ENCODE results near the gene TRIP12.
"Not testable (repeated sequence)": the region's sequence is repeated elsewhere in the genome, so short reads cannot be mapped to it uniquely, and the experiment has no call there.

TRIP12 gene

DNA sequence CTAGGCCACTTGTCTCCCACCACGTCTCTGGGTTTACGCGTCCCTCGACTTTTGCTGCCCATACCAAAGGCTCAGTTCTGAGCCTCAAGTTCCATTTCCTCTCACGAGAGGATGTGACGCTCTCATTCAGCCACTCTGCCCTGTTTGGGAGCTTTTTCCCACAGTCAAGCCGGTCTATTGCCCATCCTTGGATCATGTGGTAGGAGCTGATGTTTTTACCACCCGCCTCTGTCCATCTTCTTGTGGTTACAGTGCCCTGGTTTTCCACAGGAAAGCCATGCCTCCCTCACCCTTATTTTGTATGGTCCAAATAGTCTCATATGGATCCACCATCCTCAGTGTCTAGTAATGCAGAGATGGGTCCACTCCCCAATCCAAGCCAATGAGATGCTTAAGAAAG is 20.9 kb upstream of the TRIP12 start:
- Mint-ChIP-seq H3K27ac (no peak overlapping the region), H3K9me3 (no peaks in the 10 kb centered on the region), H3K27me3 (ENCODE audit: low read depth) (no peaks in the 10 kb centered on the region), H3K36me3 (ENCODE audit: low read depth) (peaks cover 13% of the 10 kb centered on the region), H3K4me3 (no peak overlapping the region), H3K4me1 (peaks cover 10% of the 10 kb centered on the region)
- TF ChIP-seq CTCF (IDR thresholded peaks at IDR 0.05; ENCODE audit: unreplicated experiment in 3 of 3) = no peak

GRCh38 chr2:229937537-229937936 is 15.7 kb upstream of the TRIP12 start:
- Mint-ChIP-seq H3K4me3 (no peak overlapping the region), H3K27ac (no peak overlapping the region), H3K4me1 (no peaks in the 10 kb centered on the region), H3K36me3 (ENCODE audit: low read depth) (peaks cover 18% of the 10 kb centered on the region), H3K9me3 (peaks cover 3% of the 10 kb centered on the region), H3K27me3 (ENCODE audit: low read depth) (no peaks in the 10 kb centered on the region)
- no peak for TF ChIP-seq CTCF (IDR thresholded peaks at IDR 0.05; ENCODE audit: unreplicated experiment in 3 of 3)

DNA sequence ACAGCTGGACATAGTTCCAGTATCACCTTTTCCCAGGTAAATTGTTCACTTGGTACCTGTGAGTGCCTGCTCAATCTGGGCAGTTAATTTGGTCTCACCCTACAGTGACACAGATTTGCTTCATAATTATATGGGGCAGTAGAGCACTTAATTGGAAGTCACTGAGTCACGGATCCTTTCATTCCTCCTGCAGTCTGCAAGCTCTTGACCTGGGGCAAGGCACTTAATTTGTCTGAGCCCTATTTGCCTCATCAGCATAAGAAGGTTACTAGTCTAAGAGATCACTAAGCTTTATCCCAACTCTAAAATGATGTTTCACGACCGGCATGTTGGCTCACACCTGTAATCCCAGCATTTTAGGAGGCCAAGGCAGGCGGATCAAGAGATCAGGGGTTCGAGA is 9.4 kb upstream of the TRIP12 start:
- Mint-ChIP-seq H3K4me3 (no peak overlapping the region), H3K27me3 (ENCODE audit: low read depth) (no peaks in the 10 kb centered on the region), H3K36me3 (ENCODE audit: low read depth) (peaks cover 9% of the 10 kb centered on the region), H3K9me3 (peaks cover 3% of the 10 kb centered on the region), H3K4me1 (no peaks in the 10 kb centered on the region), H3K27ac (peak overlapping the region in 1 of 3 experiments; percentile 38)
- no peak for TF ChIP-seq CTCF (IDR thresholded peaks at IDR 0.05; ENCODE audit: unreplicated experiment in 3 of 3)

GRCh38 chr2:229930656-229931055 is 8.8 kb upstream of the TRIP12 start:
- H3K4me1 Mint-ChIP-seq = peaks cover under 1% of the 10 kb centered on the region
- no peak for TF ChIP-seq CTCF (IDR thresholded peaks at IDR 0.05; ENCODE audit: unreplicated experiment in 3 of 3)
- peaks cover 5% of the 10 kb centered on the region for H3K36me3 Mint-ChIP-seq (ENCODE audit: low read depth)
- no peak overlapping the region for H3K4me3 Mint-ChIP-seq
- no peaks in the 10 kb centered on the region for H3K27me3 Mint-ChIP-seq (ENCODE audit: low read depth)
- no peaks in the 10 kb centered on the region for H3K9me3 Mint-ChIP-seq
- H3K27ac Mint-ChIP-seq = no peak overlapping the region

- H3K4me1 Mint-ChIP-seq = peaks cover 10% of the 10 kb centered on the region
- no peaks in the 10 kb centered on the region for H3K36me3 Mint-ChIP-seq (ENCODE audit: low read depth)
- H3K9me3 Mint-ChIP-seq = no peaks in the 10 kb centered on the region
- no peak overlapping the region for H3K4me3 Mint-ChIP-seq
- TF ChIP-seq CTCF (IDR thresholded peaks at IDR 0.05; ENCODE audit: unreplicated experiment in 3 of 3) = no peak
- H3K27me3 Mint-ChIP-seq (ENCODE audit: low read depth) = no peaks in the 10 kb centered on the region
- no peak overlapping the region for H3K27ac Mint-ChIP-seq
These were observed 6.1 kb upstream of the TRIP12 start for GRCh38 chr2:229927817-229928321.

- H3K4me1 Mint-ChIP-seq = peaks cover 14% of the 10 kb centered on the region
- peak overlapping the region; percentile 67 to 76 (median 73) for H3K4me3 Mint-ChIP-seq
- H3K36me3 Mint-ChIP-seq (ENCODE audit: low read depth) = no peaks in the 10 kb centered on the region
- no peaks in the 10 kb centered on the region for H3K9me3 Mint-ChIP-seq
- H3K27me3 Mint-ChIP-seq (ENCODE audit: low read depth) = no peaks in the 10 kb centered on the region
- TF ChIP-seq CTCF (IDR thresholded peaks at IDR 0.05; ENCODE audit: unreplicated experiment in 3 of 3) = no peak
- H3K27ac Mint-ChIP-seq = peak overlapping the region in 1 of 3 experiments; percentile 37
These were observed 3.4 kb upstream of the TRIP12 start for GRCh38 chr2:229925201-229925600.

GRCh38 chr2:229924541-229924940 is 2.7 kb upstream of the TRIP12 start:
- H3K9me3 Mint-ChIP-seq; H3K27me3 Mint-ChIP-seq (ENCODE audit: low read depth); H3K36me3 Mint-ChIP-seq (ENCODE audit: low read depth): not testable (repeated sequence)
- Mint-ChIP-seq H3K4me3 (peak overlapping the region; percentile 75 to 100 (median 78)), H3K27ac (peak overlapping the region; percentile 33 to 89 (median 67)), H3K4me1 (peaks cover 21% of the 10 kb centered on the region)
